GM21619 (cell line): ENCODE measurements around the gene UNC119B.
"Not testable (repeated sequence)": the region's sequence is repeated elsewhere in the genome, so short reads cannot be mapped to it uniquely, and the experiment has no call there.

Experiments
- ATAC-seq: cut with Tn5 transposase; IDR thresholded peaks from one replicate; pipeline ENCODE4 v1.9.1; 2021; ENCODE audit not compliant: unreplicated experiment

The UNC119B gene

DNA sequence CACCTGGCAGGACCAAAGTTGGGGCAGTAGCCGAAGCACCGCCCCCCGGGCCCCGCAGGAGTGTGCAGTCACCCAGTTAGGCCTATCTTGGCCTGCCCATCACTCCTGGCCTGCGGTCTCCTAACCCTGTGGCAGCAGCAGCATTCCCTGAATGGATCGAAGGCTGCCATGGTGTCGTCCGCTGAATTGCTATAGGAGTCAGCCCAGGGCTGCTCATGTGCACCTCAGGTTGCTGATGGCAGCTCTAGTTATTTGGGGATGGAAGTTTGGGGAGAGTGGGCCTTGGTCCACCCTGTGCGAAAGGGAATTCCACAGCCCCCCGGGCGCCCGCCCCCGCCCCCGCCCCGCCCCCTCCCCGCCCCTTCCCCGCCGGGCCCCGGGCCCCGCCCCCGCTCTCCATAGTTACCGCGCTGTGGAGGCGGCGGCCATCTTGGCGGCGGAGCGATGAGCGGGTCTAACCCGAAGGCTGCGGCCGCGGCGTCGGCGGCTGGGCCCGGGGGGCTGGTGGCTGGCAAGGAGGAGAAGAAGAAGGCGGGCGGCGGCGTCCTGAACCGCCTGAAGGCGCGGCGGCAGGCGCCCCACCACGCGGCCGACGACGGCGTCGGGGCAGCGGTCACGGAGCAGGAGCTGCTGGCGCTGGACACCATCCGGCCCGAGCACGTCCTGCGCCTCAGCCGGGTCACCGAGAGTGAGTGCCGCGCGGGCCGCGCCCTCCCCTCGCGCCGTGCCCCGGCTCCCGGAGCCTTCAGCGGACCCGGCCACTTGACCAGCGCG, at the start of gene UNC119B:
Gene UNC119B (plus strand): TSS at position 428 of the 774 bp plus-strand sequence. CDS start 17 bp downstream, at position 445.
- peak; percentile 73 for ATAC-seq

DNA sequence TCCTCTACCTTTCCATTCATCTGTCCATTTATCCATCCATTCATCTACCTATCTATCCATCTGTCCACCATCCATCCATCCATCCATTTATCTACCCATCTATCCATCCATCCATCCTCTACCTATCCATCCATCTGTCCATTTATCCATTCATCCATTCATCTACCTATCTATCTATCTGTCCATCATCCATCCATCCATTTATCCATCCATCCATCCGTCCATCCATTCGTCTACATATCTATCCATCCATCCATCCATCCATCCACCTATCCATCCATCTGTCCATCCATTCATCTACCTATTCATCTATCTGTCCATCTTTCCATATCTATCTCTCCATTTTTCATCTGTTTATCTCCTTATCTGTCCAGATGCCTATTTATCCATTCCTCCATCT, 48.8 kb upstream of the UNC119B start:
- no peak for ATAC-seq

DNA sequence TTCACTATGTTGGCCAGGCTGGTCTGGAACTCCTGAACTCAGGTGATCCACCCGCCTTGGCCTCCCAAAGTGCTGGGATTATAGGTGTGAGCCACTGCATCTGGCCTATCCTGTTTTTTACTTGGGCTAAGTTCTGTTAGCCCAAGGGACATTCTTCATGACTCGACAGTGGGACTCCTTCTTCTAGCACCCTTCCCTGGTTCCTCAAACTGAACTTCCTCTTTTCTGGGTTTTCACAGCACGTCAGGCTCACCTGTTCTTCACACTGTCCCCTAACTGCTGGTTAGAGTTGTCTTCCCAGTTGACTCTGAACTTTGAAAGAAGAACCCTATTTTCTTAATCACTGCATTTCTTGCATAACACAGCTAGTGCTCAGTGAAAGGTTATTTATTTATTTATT, 47.4 kb upstream of the UNC119B start:
- ATAC-seq, result peak; percentile 76

DNA sequence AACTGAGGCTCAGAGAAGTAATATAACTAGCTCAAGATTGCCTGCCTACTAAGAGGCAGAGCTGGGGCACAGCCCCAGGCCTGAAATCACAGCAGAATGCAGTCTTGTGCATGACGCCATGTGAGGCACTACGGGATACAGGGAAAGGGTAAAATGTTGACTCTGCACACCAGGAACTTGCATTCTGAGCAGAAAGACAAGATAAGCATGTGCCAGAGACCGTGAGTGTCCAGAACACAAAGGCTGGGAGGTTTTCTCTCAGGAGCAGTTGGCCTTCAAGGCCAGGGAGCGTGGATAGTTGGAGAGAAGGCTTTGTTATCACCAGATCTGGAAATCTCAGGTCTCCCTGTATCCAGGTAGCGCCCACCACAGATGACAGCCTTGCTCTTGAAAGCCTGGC, 46.5 kb upstream of the UNC119B start:
- ATAC-seq, result no peak

DNA sequence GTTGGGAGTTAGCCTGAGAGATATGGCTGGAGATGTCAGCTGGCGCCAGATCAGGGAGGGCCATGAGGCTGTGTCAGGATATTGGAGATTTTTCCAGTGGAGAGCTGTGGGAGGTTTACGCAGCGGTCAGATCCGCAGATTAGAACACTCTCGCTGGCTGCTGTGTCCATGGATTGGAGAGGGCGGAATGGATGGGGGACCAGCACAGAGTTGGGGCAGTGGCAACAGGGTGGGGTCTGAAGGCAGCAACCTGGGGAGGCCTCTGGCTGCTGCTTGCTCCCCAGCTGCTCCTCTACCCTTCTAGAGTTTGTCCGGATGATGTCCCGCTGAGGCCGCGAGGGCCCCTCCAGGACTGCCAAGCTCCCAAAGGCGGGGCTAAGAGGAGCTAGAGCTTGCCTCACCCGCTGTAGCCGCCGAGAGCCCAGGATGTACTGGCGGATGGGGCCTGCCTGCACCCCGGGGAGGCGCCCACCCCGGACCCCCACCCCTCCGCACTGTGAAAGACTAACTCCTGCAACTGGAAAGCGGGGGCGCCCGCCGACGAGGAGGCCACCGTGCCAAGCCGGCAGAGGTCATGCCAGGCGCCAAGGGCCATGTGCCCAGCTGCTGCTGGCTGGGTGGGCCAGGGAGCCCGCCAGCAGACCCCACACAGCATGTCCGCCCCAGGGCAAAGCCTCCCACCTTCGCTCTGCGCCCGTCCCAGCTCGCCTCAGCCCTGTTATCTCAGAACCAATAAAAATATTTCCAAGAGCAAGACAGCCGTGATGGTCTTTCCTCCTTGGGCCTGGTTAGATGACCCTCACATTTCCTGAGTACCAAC, 43.5 kb upstream of the UNC119B start:
- ATAC-seq, result no peak

DNA sequence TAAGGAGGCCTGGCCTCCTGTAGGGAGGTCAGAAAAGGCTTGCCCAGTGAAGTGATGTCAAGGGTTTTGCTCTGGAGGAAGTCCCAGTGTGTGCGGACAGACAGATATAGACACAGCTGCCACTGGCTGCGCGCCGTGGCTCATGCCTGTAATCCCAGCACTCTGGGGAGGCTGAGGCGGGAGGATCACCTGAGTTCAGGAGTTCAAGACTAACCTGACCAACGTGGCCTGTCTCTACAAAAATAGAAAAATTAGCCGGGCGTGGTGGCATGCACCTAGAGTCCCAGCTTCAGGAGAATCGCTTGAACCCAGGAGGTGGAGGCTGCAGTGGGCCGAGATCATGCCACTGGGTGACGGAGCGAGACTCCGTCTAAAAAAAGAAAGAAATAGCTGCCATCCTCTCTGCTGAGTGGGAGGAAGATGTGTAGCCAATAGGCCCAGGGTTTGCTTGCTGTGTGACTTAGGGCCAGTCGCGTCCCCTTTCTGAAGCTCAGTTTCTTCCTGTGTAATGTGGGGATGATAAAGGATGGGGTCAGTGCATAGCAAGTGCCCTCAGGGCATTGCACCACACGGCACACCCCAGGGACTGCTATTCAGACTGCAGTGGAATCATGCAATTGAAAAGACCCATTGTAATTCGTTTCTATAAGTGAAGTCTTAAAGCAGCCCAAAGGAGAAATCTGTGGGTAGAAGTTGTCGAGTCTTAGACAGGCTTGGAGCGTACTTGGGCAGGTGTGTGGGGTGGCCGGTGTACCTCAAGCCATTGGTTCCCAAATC, 42.0 kb upstream of the UNC119B start:
- ATAC-seq, result no peak

DNA sequence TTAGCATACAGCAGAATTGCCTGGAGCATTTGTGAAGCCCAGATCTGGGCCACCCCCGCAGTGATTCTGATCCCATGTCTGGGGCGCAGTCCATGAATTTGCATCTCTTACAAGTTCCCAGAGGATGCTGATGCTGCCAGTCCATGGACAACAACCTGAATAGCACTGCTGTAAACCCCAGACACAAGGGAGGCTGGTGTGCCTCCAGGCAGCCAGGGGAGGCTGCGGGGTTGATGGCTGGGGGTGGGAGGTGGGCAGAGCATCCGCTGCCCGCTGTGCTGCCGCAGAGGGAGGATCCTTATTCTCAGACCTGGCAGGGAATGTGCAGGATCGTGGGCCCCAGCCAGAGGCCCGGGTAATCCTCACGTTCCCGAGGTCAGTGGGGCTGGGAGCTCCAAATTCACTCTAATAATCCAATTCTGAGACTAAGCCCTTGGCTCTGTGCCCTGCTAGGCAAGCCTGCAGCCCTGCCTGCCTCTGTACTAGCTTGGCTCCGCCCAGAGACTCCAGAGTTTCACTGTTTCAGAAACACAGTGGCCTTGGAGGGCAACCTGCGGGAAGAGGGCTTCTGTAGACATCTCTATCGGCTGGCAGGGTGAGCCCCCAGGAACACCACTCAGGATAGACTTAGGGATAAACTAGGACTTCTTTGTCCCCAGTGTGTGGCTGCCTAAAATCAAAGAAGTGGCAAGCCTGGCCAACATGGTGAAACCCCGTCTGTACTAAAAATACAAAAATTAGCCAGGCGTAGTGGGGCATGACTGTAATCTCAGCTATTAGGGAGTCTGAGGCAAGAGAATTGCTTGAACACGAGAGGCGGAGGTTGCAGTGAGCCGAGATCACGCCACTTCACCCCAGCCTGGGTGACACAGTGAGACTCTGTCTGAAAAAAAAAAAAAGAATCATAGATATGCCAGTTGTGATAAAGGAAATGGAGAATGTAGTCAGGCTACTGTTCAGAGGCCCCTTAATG, 41.1 kb upstream of the UNC119B start:
- peak; percentile 63 for ATAC-seq

DNA sequence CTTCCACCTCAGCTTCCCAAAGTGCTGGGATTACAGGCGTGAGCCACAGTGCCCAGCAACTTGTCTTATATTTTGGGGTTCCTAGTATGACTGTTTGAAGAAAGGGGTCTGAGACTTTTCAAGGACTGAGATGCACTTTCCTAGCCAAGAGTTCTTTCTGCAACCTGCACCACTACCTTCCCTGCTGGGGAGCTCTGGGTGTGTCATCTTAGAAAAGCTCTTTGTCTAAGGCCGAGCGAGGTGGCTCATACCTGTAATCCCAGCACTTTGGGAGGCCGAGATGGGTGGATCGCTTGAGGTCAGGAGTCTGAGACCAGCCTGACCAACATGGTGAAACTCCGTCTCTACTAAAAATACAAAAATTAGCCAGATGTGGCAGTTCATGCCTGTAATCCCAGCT, 40.0 kb upstream of the UNC119B start:
- not testable (repeated sequence) for ATAC-seq

DNA sequence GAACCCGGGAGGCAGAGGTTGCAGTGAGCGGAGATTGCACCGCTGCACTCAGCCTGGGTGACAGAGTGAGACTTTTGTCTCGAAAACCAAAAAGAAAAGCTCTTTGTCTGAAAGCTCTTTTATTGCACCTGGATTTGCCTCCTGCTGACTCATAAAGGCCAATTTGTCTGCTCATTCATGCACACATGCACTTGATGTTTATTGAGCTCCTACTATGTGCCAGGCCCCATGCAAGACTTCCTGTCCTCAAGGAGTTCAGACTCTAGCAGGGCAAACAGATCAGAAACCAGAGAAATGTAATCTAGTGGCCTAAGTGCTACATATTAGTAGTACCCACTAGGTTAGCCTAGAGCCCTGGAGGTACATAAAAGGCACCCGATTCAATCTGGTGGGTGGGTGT, 39.6 kb upstream of the UNC119B start:
- no peak for ATAC-seq

DNA sequence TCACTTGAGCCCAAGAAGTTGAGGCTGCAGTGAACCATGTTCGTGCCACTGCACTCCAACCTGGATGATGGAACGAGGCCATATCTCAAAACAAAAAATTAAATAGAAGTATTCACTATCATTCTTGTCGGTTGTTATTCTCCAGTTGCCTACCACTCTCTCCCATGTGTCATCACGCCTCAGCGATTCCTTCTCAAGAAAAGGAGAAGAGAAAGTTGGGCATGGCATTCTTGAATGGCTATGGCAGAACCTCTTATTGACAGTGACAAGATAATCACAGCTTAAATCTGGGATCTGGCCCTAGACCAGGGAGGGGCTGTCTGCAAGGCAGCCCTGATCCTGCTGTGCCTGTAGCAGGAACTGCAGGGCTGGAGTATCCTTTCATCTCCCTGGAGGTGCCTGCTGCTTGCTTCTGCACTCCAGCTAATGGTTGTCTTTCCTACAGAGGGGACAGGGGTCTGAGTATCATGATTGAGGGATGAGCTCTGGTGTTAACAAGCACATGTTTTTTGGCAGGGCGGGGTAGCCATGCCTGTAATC, 36.1 kb upstream of the UNC119B start:
- no peak for ATAC-seq

DNA sequence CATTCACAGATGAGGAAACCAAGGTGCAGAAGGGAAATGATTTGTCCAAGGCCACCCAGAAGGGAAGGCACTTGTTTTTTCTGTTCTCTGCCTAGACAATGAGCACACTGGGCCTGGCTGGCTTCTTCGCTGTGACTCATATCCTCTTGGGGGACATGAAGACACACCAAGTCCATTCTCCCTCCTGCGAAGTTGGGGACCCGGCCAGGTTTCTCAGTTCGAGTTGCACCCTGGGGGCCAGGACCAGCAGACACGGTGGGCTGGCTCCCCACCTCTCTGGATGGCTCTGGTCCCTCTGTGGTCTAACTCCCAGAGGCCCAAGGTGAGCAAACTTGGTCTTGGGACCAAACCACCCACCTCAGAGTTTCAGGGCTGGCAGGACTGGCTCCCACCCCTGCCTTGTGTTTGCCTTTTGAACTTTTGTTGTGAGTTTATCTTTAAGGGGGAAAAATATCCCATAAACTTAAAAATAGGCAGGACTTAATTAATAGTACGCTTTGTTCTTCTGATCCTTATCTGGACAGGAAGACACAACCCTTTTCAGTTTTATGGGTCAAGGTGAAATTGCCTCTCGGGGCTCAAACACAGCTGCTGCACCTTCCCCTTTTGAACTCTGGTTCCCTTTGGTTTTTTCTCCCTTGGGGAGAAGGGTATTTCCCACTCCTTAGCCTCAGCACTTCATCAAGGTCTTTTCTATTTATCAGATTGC, 32.3 kb upstream of the UNC119B start:
- peak; percentile 65 for ATAC-seq

DNA sequence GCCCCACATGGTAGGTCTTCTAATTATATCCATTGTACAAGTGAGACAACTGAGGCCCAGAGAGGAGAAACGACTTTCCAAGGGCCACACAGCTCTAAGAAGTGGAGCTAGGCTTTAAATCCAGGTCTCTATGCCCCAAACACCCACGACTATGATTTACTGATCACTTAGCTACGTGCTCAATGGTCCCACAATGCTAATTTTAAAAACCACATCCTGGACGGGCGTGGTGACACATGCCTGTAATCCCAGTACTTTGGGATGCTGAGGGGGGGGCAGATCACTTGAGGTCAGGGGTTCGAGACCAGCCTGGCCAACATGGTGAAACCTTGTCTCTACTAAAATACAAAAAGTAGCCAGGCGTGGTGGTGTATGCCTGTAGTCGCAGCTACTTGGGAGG, 31.7 kb upstream of the UNC119B start:
- ATAC-seq, result peak; percentile 5

DNA sequence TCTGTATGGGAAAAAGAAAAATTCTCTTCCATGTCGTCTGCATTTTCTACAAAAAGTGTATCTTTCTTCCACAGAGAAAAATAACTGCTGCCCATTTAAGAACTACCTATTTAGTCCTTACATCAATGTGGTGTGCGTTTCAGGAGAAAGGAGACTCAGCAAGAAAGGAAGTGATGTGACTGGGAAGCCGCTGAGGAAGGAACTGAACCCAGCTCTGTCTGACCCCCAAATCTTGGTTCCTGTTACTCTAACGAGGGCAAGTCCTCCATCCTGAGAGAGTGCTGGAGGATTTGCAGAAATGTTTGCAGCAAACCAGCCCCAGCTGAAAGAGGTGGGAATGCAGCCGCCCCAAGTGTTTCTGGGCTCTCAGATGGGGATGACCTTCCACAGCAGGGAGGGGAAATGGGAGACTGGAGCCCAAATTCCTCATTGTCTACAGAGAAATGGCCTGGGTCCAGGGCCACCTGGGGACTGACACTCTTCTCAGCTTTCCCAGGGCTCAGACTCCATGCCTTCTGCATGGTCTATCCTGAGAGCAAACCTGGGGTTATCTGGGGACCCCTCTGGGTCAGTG, 30.0 kb upstream of the UNC119B start:
- ATAC-seq, result no peak

DNA sequence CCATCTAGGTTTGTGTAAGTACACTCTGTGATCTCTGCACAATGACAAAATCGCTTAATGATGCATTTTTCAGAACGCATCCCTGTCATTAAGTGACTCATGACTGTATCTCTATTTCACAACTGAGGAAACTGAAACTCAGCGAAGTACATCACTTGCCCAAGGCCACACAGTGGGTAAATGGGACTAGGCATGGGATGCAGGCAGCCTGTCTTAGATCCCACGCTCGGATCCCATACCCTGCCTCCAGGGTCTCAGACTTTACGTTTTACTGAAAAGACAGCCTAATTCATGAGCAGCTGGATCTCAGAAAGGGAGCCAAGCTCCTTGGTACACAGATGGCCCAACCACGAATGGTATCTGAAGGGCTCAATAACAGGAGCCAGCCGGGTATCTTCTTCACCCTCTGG, 25.7 kb upstream of the UNC119B start:
- ATAC-seq, result no peak

DNA sequence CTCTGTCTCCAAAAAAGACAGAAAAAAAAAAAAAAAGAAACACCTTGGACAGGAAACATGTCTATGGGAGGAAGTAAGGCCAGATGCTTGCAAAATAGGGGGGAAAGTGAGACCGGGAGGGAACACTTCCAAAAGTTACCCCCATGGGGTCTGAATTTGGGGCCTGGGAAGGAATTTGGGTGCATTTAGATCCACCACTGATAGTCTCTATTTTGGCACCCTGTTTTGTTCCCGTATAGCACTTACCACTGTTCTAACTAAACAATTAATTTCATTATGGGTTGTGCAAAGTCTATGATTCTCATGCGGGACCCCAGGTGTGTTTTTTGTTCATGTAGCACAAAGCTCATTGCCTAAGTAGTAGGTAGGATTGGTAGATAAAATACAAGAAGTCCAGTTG, 24.7 kb upstream of the UNC119B start:
- ATAC-seq, result no peak

DNA sequence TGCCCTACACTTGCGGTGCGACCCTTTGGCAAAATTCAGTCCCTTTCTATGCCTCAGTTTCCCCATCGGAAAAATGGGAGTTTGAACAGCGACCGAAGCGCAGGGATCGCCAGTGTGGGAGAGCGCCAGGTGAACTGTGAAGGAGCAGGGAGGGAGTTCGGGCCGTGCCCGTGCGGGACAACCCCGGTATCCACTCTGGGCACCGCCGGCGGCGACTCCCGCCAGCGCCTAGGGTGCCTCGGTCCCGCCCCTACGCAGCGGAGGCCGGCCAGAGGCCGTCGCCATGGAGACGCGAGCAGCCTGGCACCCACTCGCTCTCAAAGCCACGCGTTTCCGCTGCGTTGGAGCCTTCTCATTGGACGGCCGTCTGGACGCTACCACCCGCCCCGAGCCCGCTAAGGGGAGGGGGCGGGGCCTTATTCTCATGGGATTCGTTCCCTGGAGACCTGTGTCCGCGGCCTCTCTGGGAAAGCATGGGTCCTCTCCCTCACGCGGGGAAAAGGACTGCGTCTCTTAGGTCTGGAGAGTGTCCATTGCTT, 24.0 kb upstream of the UNC119B start:
- peak; percentile 63 for ATAC-seq

DNA sequence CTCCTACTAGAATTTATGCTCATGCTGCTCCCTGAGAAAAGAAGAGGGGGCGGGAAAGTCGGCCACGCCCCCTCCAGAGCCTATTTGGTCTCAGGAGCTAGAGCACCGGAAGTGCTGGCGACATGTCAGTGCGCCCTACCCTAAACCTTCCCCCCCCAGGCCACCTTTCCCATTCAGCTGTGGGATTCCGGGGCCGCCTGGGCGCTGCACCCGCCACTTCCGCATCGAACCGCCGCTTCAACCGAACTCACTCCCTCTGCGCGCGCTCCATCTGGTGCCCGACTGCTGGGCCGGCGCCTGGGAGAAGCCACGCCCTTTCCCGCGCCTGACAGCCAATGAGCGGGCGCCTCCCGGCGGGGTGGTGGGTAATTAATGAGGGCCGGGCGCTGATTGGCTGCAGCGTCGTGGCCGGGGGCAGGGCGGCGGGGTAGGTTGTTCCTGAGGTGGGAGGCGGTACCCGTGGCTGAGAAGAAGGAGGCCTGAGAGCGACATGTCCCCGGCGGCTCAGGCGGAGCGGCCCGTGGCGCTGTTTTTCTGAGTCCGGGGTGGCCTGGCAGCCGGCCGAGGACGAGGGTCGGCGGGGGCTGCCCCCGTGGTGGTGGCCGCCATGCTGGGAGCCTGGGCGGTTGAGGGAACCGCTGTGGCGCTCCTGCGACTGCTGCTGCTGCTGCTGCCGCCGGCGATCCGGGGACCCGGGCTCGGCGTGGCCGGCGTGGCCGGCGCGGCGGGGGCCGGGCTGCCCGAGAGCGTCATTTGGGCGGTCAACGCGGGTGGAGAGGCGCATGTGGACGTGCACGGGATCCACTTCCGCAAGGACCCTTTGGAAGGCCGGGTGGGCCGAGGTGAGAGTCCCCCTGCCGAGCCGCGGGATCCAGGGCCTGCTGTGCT, 23.3 kb upstream of the UNC119B start, which contains the start of gene MLEC:
Gene MLEC (plus strand): TSS at position 460 of the 888 bp plus-strand sequence. CDS start 148 bp downstream, at position 608.
- ATAC-seq, result peak; percentile 60
